Large intestine (tissue), 3 donors: ENCODE data around the gene MAP2K5. TPM values are rescaled to one million over a fixed set of nuclear protein-coding genes. Genes with fewer than 3 reads are reported as not detected.
A peak's percentile ranks its signal among the peaks of the same experiment; 100 is the strongest.

Source experiments
- DNase-seq, 2 donors: peaks; one replicate each; pipeline versions ENCODE4 v3.0.0 to v3.0.0-alpha.2; 2013
- H3K27ac ChIP-seq: one replicate; pipeline ENCODE4 v1.5.1; 2013; ENCODE audit warnings: low read length
- H3K27me3 ChIP-seq: 2 replicates; pipeline ENCODE4 v1.6.1; 2013; ENCODE audit warnings: low read length; ENCODE audit not compliant: control insufficient read depth, insufficient read depth
- H3K36me3 ChIP-seq: 2 replicates; pipeline ENCODE4 v1.6.1; 2013; ENCODE audit warnings: low read length; ENCODE audit not compliant: control insufficient read depth, insufficient read depth
- H3K4me1 ChIP-seq: one replicate; pipeline ENCODE4 v1.6.1; 2013; ENCODE audit warnings: low read length; ENCODE audit not compliant: control insufficient read depth, insufficient read depth
- H3K4me3 ChIP-seq: one replicate; pipeline ENCODE4 v1.5.1; 2013; ENCODE audit warnings: low read length
- H3K9me3 ChIP-seq: one replicate; pipeline ENCODE4 v1.6.1; 2013; ENCODE audit warnings: mild to moderate bottlenecking, low read depth, low read length, moderate library complexity; ENCODE audit not compliant: control insufficient read depth
- WGBS: methylation state at CpG from one replicate; pipeline ENCODE4 v1.1.5; 2013; ENCODE audit warnings: low lambda C conversion rate; ENCODE audit not compliant: insufficient coverage; 5-methylcytosine and 5-hydroxymethylcytosine counted together
- polyA plus RNA-seq: library from polyadenylated mRNA; unstranded; fragments of 120-200 nt; gene quantifications from one replicate; pipeline ENCODE4 v1.2.1, GENCODE V29; 2013

The MAP2K5 gene
- polyA plus RNA-seq, 1 donor, result 13.7 TPM

DNA sequence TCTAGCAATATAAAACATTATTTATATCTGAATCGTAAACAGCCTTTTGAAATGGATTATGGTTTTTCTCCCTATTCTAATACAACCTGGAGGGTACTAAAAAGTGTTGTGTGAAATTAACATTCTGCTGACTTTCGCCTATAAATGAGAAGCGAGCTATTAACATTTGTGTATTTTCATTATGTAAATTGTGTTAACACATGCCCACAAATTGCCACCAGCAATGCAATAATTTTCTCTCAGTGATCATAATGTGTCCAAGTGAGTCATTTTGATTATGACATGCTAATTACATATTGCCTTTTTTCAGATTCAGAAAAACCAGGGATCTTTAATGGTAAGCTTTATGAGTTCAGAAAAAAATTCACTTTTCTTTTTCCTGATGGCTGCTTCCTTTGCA, 205.4 kb downstream of the MAP2K5 start:
- Histone ChIP-seq H3K4me3 (no peak overlapping the region), H3K4me1 (no peaks in the 10 kb centered on the region), H3K27ac (no peak overlapping the region), H3K36me3 (no peaks in the 10 kb centered on the region), H3K9me3 (no peaks in the 10 kb centered on the region), H3K27me3 (no peaks in the 10 kb centered on the region)
- DNase-seq, result no peak
- WGBS, result 80% methylated on average over 1 of the region's 3 CpGs

DNA sequence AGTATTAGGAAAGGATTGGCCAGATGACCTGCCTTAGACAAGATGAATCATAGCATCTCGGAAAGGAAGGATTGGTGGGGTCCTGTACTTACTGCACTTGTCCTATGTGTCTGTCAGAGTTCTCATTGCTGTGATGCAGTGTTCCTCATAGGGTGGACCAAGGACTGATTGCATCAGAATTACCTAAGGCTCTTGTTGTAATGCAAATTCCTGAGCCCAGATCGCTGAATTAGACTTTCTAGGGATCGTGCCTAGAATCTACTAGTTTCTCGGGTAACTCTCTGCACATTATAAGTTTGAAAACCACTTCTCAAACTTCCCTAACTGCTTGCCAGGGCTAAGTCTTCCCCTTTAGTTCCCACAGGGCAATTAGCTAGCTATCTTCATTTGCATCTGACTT, 207.9 kb downstream of the MAP2K5 start:
- Histone ChIP-seq H3K4me3 (no peak overlapping the region), H3K4me1 (no peaks in the 10 kb centered on the region), H3K36me3 (no peaks in the 10 kb centered on the region), H3K9me3 (no peaks in the 10 kb centered on the region), H3K27ac (no peak overlapping the region), H3K27me3 (no peaks in the 10 kb centered on the region)
- WGBS, result no CpG with 5 or more reads among the region's 4 CpGs
- no peak for DNase-seq

DNA sequence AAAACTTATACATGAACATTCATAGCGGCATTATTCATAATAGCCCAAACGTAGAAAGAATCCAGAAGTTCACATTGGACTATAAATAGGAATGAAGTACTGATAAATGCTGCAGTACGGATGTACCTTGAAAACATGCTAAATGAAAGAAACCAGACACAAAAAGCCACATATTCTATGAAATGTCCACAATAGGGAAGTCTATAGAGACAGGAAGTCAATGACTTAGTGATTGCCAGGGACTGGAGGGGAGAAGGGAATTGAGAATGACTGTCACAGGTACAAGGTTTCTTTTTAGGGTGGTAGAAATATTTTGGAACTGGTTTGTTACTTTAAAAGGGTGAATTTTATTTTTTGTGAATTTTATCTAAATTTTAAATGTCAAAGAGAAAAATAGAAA, 211.4 kb downstream of the MAP2K5 start:
- no peak overlapping the region for H3K4me3 ChIP-seq
- H3K36me3 ChIP-seq, result no peaks in the 10 kb centered on the region
- no peaks in the 10 kb centered on the region for H3K27me3 ChIP-seq
- no peaks in the 10 kb centered on the region for H3K9me3 ChIP-seq
- DNase-seq, result no peak
- no peaks in the 10 kb centered on the region for H3K4me1 ChIP-seq
- H3K27ac ChIP-seq, result no peak overlapping the region
- 100% methylated on average over 2 of the region's 3 CpGs for WGBS

DNA sequence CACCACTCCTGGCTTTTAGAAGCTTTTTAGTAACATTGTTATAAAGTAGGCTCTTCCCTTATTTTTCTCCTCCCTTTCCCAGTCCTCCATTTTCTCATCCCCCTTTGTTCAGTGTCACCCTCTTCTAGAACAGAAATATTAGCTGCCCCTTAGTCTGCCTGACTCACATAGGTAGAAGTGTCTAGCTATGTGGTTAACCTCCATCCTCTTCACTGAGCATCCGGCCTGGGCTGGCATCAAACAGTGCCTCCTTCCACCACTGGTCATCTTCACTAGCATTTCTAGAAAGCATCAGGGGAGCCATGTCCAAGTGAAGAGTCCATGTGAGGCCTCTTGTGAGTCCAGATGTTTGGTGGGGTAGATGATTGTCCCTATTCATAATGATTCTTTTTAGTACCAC, 212.8 kb downstream of the MAP2K5 start:
- no peaks in the 10 kb centered on the region for H3K9me3 ChIP-seq
- WGBS, result no CpG with 5 or more reads among the region's 1 CpG
- H3K27ac ChIP-seq, result no peak overlapping the region
- no peaks in the 10 kb centered on the region for H3K4me1 ChIP-seq
- no peaks in the 10 kb centered on the region for H3K36me3 ChIP-seq
- H3K4me3 ChIP-seq, result no peak overlapping the region
- no peaks in the 10 kb centered on the region for H3K27me3 ChIP-seq
- no peak for DNase-seq

DNA sequence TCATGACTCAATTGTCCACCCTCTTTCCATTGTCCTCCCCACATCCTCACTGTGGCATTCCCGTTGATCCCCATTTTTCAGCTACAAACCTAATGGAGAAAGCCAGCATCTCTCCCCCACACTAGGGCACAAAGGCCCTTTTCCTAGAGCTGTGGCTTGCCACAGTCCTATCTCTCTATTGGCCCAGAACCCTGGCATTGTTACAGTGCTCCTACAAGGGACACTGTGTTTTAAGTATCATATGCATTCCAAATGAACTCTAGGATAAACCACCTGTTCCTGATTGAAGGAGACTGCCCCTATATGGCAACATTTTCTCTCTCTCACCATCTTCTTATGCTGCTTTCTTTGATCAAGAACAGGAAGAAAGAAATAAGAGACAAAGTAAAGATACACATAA, 213.4 kb downstream of the MAP2K5 start:
- no peak for DNase-seq
- Histone ChIP-seq H3K4me3 (no peak overlapping the region), H3K27ac (no peak overlapping the region)

DNA sequence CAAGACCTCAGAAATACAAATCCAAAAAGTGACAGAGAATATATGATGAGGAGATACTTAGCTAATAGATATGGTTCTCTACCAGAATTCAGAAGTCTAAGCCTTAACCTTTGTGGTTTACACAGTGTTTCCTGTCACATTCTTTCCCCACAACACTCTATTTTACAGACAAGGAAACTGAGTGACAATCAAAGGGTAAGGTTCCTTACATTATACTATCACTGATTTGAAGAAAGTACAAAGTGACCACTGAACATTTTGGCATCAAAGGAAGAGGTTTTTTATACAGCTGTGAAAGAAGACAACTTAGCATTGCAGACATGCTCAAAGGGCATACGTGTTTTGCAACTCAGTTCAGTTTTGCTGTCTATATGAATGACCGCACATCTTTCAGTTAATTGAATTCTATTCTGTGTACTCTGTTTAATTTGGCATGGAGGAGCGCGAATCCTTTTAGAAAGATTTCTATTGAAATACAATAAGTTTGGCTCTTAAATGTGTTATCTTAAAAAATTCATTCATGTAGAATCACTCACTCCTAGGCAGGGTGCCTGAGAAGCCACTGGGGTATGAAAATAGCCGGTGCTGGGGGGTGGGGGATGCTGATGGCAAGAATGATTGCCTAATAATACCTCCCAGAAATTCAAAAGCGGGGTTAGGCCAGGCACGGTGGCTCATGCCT, 216.3 kb downstream of the MAP2K5 start:
- H3K27me3 ChIP-seq, result no peaks in the 10 kb centered on the region
- H3K4me1 ChIP-seq, result peaks cover 11% of the 10 kb centered on the region
- DNase-seq, result no peak
- H3K9me3 ChIP-seq, result no peaks in the 10 kb centered on the region
- H3K27ac ChIP-seq, result no peak overlapping the region
- no CpG with 5 or more reads among the region's 7 CpGs for WGBS
- H3K36me3 ChIP-seq, result no peaks in the 10 kb centered on the region
- H3K4me3 ChIP-seq, result no peak overlapping the region

More for the DNA sequence above, 213.4 kb downstream of the MAP2K5 start:
- 100% methylated on average over 1 of the region's 1 CpG for WGBS
- Histone ChIP-seq H3K36me3 (no peaks in the 10 kb centered on the region), H3K27me3 (no peaks in the 10 kb centered on the region), H3K4me1 (peaks cover 5% of the 10 kb centered on the region), H3K9me3 (no peaks in the 10 kb centered on the region)

DNA sequence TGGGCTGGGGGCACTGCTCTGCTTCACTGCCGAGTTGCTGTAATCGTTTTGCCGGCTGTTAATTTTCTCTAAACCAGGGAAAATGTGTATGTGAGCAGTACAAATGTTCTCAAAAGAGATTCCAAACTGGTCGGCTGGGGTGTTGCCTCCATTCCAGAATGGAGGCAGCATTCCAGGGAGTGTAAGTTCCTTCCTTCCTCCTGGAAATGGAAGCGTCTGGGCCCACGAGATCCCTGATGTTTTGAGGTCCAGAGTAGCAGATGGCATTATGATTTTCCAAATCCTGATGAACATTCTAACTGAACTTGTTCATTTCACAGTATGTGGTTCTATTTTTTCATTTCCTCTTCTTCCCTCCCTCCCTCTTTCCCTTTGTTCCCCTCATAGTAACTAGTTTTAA, 218.4 kb downstream of the MAP2K5 start:
- Histone ChIP-seq H3K27ac (peak overlapping the region; percentile 2), H3K9me3 (no peaks in the 10 kb centered on the region), H3K27me3 (no peaks in the 10 kb centered on the region), H3K4me1 (peaks cover 18% of the 10 kb centered on the region), H3K36me3 (no peaks in the 10 kb centered on the region), H3K4me3 (no peak overlapping the region)
- no peak for DNase-seq
- WGBS, result no CpG with 5 or more reads among the region's 6 CpGs

DNA sequence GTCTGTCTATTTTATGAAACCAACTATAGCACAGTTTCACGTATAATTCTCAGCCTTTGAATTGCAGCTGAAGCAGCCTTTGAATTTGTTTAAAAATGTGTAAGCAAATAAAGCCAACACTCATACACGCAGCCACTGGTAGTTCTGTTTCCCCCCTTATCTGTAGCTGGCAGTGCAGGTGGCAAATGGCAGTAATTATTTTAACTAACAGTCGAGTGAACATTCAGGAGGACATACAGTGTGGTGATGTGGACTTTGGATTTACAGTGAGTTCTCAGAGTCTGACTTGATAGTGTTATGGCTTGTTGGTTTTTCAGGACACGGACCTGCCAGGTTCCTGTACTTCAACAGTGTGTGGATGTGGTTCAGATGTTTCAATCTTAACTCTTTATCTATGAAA, 218.8 kb downstream of the MAP2K5 start:
- peak; percentile 46 to 80 for DNase-seq
- Histone ChIP-seq H3K9me3 (no peaks in the 10 kb centered on the region), H3K4me3 (no peak overlapping the region), H3K27ac (no peak overlapping the region), H3K36me3 (no peaks in the 10 kb centered on the region), H3K27me3 (no peaks in the 10 kb centered on the region), H3K4me1 (peaks cover 19% of the 10 kb centered on the region)
- no CpG with 5 or more reads among the region's 4 CpGs for whole genome bisulfite sequencing

DNA sequence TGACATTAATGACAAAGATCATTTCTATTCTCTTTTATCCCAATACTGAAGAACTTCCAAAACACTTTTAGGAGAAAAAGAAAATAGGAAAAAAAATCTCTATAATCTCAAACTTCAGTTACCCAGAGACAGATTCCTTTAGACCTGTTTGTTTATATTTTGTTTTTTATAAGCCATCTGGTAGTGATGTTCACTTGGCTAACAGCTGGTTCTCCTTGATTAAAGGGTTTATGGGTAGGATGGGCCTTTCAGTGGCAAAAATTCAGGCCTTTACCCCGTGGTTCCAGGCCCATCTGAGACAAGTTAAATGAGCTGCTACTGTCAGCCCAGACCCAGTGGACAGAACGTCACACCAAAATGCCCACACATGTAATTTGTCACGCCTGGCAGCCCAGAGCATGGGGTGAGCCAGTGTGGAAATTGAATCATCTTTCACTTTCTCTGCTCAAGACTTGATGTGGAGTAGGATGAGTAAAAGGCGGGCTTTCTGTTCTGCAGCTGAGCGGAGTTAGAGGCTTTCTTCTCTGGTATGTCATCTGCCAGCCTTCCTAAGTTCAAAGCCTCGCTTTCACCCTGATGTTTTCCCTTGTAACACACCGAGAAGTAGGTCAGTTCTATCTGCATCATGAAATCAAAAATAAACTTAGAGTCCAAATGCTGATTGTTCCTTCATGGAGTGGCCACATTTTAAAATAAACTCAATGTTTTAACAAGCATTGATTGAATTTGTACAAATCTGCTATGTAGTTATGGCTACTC, 220.3 kb downstream of the MAP2K5 start:
- 93% methylated on average over 3 of the region's 7 CpGs for WGBS
- no peaks in the 10 kb centered on the region for H3K27me3 ChIP-seq
- H3K27ac ChIP-seq, result no peak overlapping the region
- H3K4me3 ChIP-seq, result no peak overlapping the region
- no peaks in the 10 kb centered on the region for H3K9me3 ChIP-seq
- peaks cover 19% of the 10 kb centered on the region for H3K4me1 ChIP-seq
- no peak for DNase-seq
- H3K36me3 ChIP-seq, result no peaks in the 10 kb centered on the region

DNA sequence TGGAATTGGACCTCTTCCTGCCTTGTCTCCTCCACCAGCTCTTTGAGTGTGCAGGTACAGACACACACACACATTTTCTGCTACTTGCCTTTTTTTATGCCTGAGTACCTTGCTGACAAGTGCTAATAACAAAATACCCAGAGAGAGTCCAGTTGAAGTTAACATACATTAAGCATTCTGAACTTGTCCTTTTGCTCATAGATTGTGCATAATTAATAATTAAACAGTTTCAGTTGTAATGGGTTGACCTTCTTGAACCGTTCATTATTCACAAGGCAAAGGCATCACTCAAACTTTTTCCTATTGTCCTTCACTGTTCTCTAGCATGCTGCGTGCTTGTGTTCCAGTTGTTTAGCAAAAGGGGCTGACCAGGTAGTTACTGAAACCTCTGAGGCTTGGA, 223.2 kb downstream of the MAP2K5 start:
- no peak overlapping the region for H3K27ac ChIP-seq
- H3K9me3 ChIP-seq, result no peaks in the 10 kb centered on the region
- DNase-seq, result peak; percentile 14 to 47
- H3K4me3 ChIP-seq, result no peak overlapping the region
- H3K36me3 ChIP-seq, result no peaks in the 10 kb centered on the region
- peaks cover 17% of the 10 kb centered on the region for H3K4me1 ChIP-seq
- 17% methylated on average over 1 of the region's 2 CpGs for WGBS
- H3K27me3 ChIP-seq, result no peaks in the 10 kb centered on the region

DNA sequence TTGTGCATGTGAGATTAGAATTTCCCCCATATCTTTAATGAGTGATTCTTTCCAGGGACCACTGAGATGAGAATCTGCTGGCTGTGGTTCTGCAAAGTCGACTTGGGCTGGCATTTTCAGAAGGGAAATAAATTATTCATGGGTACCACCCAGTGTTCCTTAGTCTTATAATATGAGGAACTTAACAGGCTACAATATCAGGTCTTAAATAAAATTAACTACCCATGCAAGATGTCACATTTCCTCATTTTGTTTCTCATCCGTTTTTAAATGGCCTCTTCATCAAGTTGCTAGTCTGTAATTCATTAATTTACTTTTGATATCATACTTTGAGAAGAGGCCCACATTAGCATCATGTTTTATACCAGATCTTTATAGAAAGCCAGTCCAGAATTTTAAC, 224.5 kb downstream of the MAP2K5 start:
- WGBS, result 93% methylated on average over 2 of the region's 2 CpGs
- Histone ChIP-seq H3K27ac (no peak overlapping the region), H3K4me3 (no peak overlapping the region), H3K27me3 (no peaks in the 10 kb centered on the region), H3K4me1 (peaks cover 10% of the 10 kb centered on the region), H3K36me3 (no peaks in the 10 kb centered on the region), H3K9me3 (no peaks in the 10 kb centered on the region)
- no peak for DNase-seq
